ENCODE data around the gene FTH1. TPM values are rescaled to one million over a fixed set of nuclear protein-coding genes. Genes with fewer than 3 reads are reported as not detected.

FTH1 gene
- total and polyA plus RNA-seq, 2 of the 13 experiments (the other 11 are each of a cell fraction or from before 2014, with no cell fraction given), result 607 to 760 TPM

GRCh38 chr11:61980783-61981541, 13.5 kb upstream of the FTH1 start (continued):
- TF ChIP-seq THAP9 (CRISPR knock-in tag; IDR thresholded peaks at IDR 0.05; ENCODE audit: borderline replicate concordance) (no peak), ZNF468 (CRISPR knock-in tag; IDR thresholded peaks at IDR 0.05) (no peak), NAIF1 (CRISPR knock-in tag; IDR thresholded peaks at IDR 0.05; ENCODE audit: borderline replicate concordance) (0 out of 2 replicates have a peak, but pooled peaks have one; percentile 31), THAP7 (CRISPR knock-in tag; IDR thresholded peaks at IDR 0.05) (no peak; the same call in 1 of the 2 replicates), ZNF850 (CRISPR knock-in tag; conservative IDR thresholded peaks at IDR 0.05) (no peak), RARG (CRISPR knock-in tag; IDR thresholded peaks at IDR 0.05; ENCODE audit: low read depth) (no peak), AGO1 (IDR thresholded peaks at IDR 0.05; ENCODE audit: low read depth, low read length, poor library complexity, severe bottlenecking) (no peak), KLF9 (CRISPR knock-in tag; IDR thresholded peaks at IDR 0.05; ENCODE audit: low read depth) (no peak), ZNF766 (CRISPR knock-in tag; IDR thresholded peaks at IDR 0.05; ENCODE audit: borderline replicate concordance) (no peak), ZNF24 (IDR thresholded peaks at IDR 0.05) (no peak), HNRNPH1 (optimal IDR thresholded peaks at IDR 0.05; ENCODE audit: low read depth, low read length) (no peak), EZH2 (conservative IDR thresholded peaks at IDR 0.05; ENCODE audit: low read depth, low read length) (no peak), SMAD1 (CRISPR knock-in tag; IDR thresholded peaks at IDR 0.05; ENCODE audit: borderline replicate concordance, low read depth) (no peak), ZNF670 (CRISPR knock-in tag; IDR thresholded peaks at IDR 0.05; ENCODE audit: borderline replicate concordance) (no peak), HOXA9 (CRISPR knock-in tag; IDR thresholded peaks at IDR 0.05; ENCODE audit: borderline replicate concordance) (no peak), ZNF530 (CRISPR knock-in tag; IDR thresholded peaks at IDR 0.05; ENCODE audit: low read depth) (no peak), NFE2L2 (IDR thresholded peaks at IDR 0.05; ENCODE audit: low read length) (no peak), ZNF318 (CRISPR knock-in tag; IDR thresholded peaks at IDR 0.05) (no peak)

All from HepG2 (cell line).